ENCODE measurements around the gene TCOF1. TPM values are rescaled to one million over a fixed set of nuclear protein-coding genes. Genes with fewer than 3 reads are reported as not detected.

Gene TCOF1
- total and polyA plus RNA-seq, 2 experiments from 2014 or later = 86.8 to 165 TPM

DNA sequence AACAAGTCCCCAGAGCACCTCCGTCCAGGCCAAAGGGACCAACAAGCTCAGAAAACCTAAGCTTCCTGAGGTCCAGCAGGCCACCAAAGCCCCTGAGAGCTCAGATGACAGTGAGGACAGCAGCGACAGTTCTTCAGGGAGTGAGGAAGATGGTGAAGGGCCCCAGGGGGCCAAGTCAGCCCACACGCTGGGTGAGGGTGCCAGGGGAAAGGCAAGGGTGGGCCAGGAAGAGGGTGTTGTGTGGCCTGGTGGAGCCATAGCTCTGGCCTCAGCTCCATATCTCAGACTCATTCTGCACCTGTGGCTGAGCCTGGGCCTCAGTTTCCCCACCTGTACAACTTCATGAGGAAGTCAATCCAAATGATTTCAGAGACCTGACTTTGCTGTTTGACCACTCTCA lies 34.5 kb downstream of the TCOF1 start:
- DNase-seq (ENCODE audit: low spot score) (no peak), ATAC-seq (no peak)
- no peak overlapping the region for H3K4me3 Mint-ChIP-seq
- Histone ChIP-seq H3K4me1 (ENCODE audit: insufficient read depth) (no peaks in the 10 kb centered on the region), H3K4me2 (no peak overlapping the region), H3K27ac (ENCODE audit: low read depth) (no peak overlapping the region), H3K36me3 (ENCODE audit: insufficient read depth) (peaks cover 48% of the 10 kb centered on the region), H3K27me3 (ENCODE audit: insufficient read depth) (no peaks in the 10 kb centered on the region), H3F3A (replicated peaks; ENCODE audit: low read depth) (0 out of 2 replicates have a peak, but pooled peaks cover 2% of the 10 kb centered on the region), H2AFZ (no peak overlapping the region), H3K9me2 (ENCODE audit: insufficient read depth) (no peaks in the 10 kb centered on the region), H3K79me2 (replicated peaks; ENCODE audit: insufficient read depth) (no peaks in the 10 kb centered on the region), H3K4me3 (no peak overlapping the region), H4K20me1 (replicated peaks; ENCODE audit: insufficient read depth) (peaks cover 10% of the 10 kb centered on the region)
- H3K36me3 Mint-ChIP-seq (ENCODE audit: low read depth) = peaks cover 93% of the 10 kb centered on the region
- H3K9me3 Mint-ChIP-seq = no peaks in the 10 kb centered on the region
- no peak overlapping the region for H3K27ac Mint-ChIP-seq
- H3K4me1 Mint-ChIP-seq = no peaks in the 10 kb centered on the region
- H3K27me3 Mint-ChIP-seq (ENCODE audit: insufficient read depth, low read depth, poor library complexity) = peaks cover 2% of the 10 kb centered on the region
- no peak for TF ChIP-seq POLR2AphosphoS5 (IDR thresholded peaks at IDR 0.05; ENCODE audit: low read depth)
- TF ChIP-seq CREB1 (CRISPR knock-in tag; IDR thresholded peaks at IDR 0.05; ENCODE audit: low read depth) = no peak
- TF ChIP-seq ZNF114 (CRISPR knock-in tag; IDR thresholded peaks at IDR 0.05) = no peak
- TF ChIP-seq REST (IDR thresholded peaks at IDR 0.05; ENCODE audit: unreplicated experiment) = no peak
- no peak for TF ChIP-seq ZNF462 (CRISPR knock-in tag; IDR thresholded peaks at IDR 0.05)
- no peak for TF ChIP-seq EZH2 (IDR thresholded peaks at IDR 0.05; ENCODE audit: low read depth, unreplicated experiment)
- TF ChIP-seq EZH2phosphoT487 (IDR thresholded peaks at IDR 0.05; ENCODE audit: unreplicated experiment) = no peak
- TF ChIP-seq CTCF (conservative IDR thresholded peaks at IDR 0.05; ENCODE audit: low read depth in 2 of 2) = no peak
- no peak for TF ChIP-seq NANOG (IDR thresholded peaks at IDR 0.05; ENCODE audit: borderline replicate concordance)
- TF ChIP-seq STAT1 (IDR thresholded peaks at IDR 0.05; ENCODE audit: unreplicated experiment) = no peak
- TF ChIP-seq, protein P1, sequence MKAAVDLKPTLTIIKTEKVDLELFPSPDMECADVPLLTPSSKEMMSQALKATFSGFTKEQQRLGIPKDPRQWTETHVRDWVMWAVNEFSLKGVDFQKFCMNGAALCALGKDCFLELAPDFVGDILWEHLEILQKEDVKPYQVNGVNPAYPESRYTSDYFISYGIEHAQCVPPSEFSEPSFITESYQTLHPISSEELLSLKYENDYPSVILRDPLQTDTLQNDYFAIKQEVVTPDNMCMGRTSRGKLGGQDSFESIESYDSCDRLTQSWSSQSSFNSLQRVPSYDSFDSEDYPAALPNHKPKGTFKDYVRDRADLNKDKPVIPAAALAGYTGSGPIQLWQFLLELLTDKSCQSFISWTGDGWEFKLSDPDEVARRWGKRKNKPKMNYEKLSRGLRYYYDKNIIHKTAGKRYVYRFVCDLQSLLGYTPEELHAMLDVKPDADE (IDR thresholded peaks at IDR 0.05) = no peak
- TF ChIP-seq JUNB (IDR thresholded peaks at IDR 0.05; ENCODE audit: unreplicated experiment) = no peak
- no peak for TF ChIP-seq ZNF331 (CRISPR knock-in tag; IDR thresholded peaks at IDR 0.05; ENCODE audit: low read depth)

Measured in GM23338 (cell line).